ENCODE measurements around the gene ZNF772.
A peak's percentile ranks its signal among the peaks of the same experiment; 100 is the strongest.
"Not testable (repeated sequence)": the region's sequence is repeated elsewhere in the genome, so short reads cannot be mapped to it uniquely, and the experiment has no call there.

The ZNF772 gene

GRCh38 chr19:57477191-57478008 lies at the start of gene ZNF772:
Gene ZNF772 (minus strand): TSS chr19:57477566. CDS start chr19:57477309, 257 bp downstream.
- DNase-seq (ENCODE audit: low read depth in 2 of 2): peak; percentile 77 to 79

GRCh38 chr19:57518021-57518420 lies 40.7 kb upstream of the ZNF772 start:
- DNase-seq (ENCODE audit: low read depth in 2 of 2): not testable (repeated sequence)

GRCh38 chr19:57515255-57515654 lies 37.9 kb upstream of the ZNF772 start:
- DNase-seq (ENCODE audit: low read depth in 2 of 2): no peak

- no peak for DNase-seq (ENCODE audit: low read depth in 2 of 2)
These were observed 35.5 kb upstream of the ZNF772 start for GRCh38 chr19:57512845-57513244.

- DNase-seq (ENCODE audit: low read depth in 2 of 2): no peak
These were observed 34.1 kb upstream of the ZNF772 start for GRCh38 chr19:57511484-57511883.

GRCh38 chr19:57506163-57506562 lies 28.8 kb upstream of the ZNF772 start:
- no peak for DNase-seq (ENCODE audit: low read depth in 2 of 2)

- DNase-seq (ENCODE audit: low read depth in 2 of 2): not testable (repeated sequence)
These were observed 23.0 kb upstream of the ZNF772 start for GRCh38 chr19:57500400-57500799.

GRCh38 chr19:57499680-57500395 lies 22.5 kb upstream of the ZNF772 start, which contains the start of gene ZNF773:
Gene ZNF773 (plus strand): TSS chr19:57499938. CDS start chr19:57500081, 143 bp downstream.
- peak; percentile 92 to 95 for DNase-seq (ENCODE audit: low read depth in 2 of 2)

- not testable (repeated sequence) for DNase-seq (ENCODE audit: low read depth in 2 of 2)
These were observed 21.9 kb upstream of the ZNF772 start for GRCh38 chr19:57499332-57499679.

GRCh38 chr19:57488299-57488644 lies 10.9 kb upstream of the ZNF772 start:
- DNase-seq (ENCODE audit: low read depth in 2 of 2): not testable (repeated sequence)

- peak; percentile 89 to 91 for DNase-seq (ENCODE audit: low read depth in 2 of 2)
These were observed 10.3 kb upstream of the ZNF772 start, which contains the start of gene ZNF419 for GRCh38 chr19:57487477-57488298. Gene ZNF419 (plus strand): TSS chr19:57487750. CDS start chr19:57487951, 201 bp downstream.

- no peak for DNase-seq (ENCODE audit: low read depth in 2 of 2)
These were observed 3.7 kb downstream of the ZNF772 start for GRCh38 chr19:57473646-57474045.

GRCh38 chr19:57466489-57466888 lies 10.9 kb downstream of the ZNF772 start:
- DNase-seq (ENCODE audit: low read depth in 2 of 2): no peak

- DNase-seq (ENCODE audit: low read depth in 2 of 2): no peak
These were observed 11.5 kb downstream of the ZNF772 start for GRCh38 chr19:57465680-57466381.

GRCh38 chr19:57452307-57452706 lies 25.1 kb downstream of the ZNF772 start:
- no peak for DNase-seq (ENCODE audit: low read depth in 2 of 2)

- no peak for DNase-seq (ENCODE audit: low read depth in 2 of 2)
These were observed 34.2 kb downstream of the ZNF772 start for GRCh38 chr19:57443121-57443696.

GRCh38 chr19:57441979-57442752 lies 35.2 kb downstream of the ZNF772 start:
- DNase-seq (ENCODE audit: low read depth in 2 of 2): no peak

- no peak for DNase-seq (ENCODE audit: low read depth in 2 of 2)
These were observed 38.4 kb downstream of the ZNF772 start for GRCh38 chr19:57438925-57439324.

- no peak for DNase-seq (ENCODE audit: low read depth in 2 of 2)
These were observed 39.4 kb downstream of the ZNF772 start for GRCh38 chr19:57437931-57438330.

- DNase-seq (ENCODE audit: low read depth in 2 of 2): no peak
These were observed 40.9 kb downstream of the ZNF772 start for GRCh38 chr19:57436417-57436816.
